ENCODE results near the gene PTPRG. TPM values are rescaled to one million over a fixed set of nuclear protein-coding genes. Genes with fewer than 3 reads are reported as not detected.

Gene PTPRG
- total RNA-seq, 1 experiment from 2014 or later = 69.3 TPM

GRCh38 chr3:61875976-61876671 lies 314.8 kb downstream of the PTPRG start:
- H3K9ac ChIP-seq (ENCODE audit: extremely low read depth, insufficient read length, low read length) = no peak overlapping the region
- H2BK15ac ChIP-seq (ENCODE audit: low read depth, low read length) = no peak overlapping the region
- no peak overlapping the region for H2AFZ ChIP-seq (ENCODE audit: low read length)
- Mint-ChIP-seq H3K36me3 (ENCODE audit: insufficient read depth in 1 of 3, low read depth in 3 of 3) (no peaks in the 10 kb centered on the region), H3K27me3 (ENCODE audit: low read depth) (no peaks in the 10 kb centered on the region), H3K27ac (peak overlapping the region; percentile 33 to 84 (median 67); a peak in 6 of 7 replicates), H3K4me3 (no peak overlapping the region), H3K9me3 (no peaks in the 10 kb centered on the region), H3K4me1 (peaks cover 78 to 85% of the 10 kb centered on the region in 2 experiments)
- no CpG with 5 or more reads among the region's 4 CpGs for WGBS (ENCODE audit: extremely low coverage, insufficient read length, low lambda C conversion rate)
- no peak overlapping the region for H2BK12ac ChIP-seq (ENCODE audit: insufficient read length, low read depth, low read length)
- H3K4ac ChIP-seq (ENCODE audit: low read depth, low read length) = no peak overlapping the region
- H3K27ac ChIP-seq (ENCODE audit: insufficient read length, low read depth, low read length) = peak overlapping the region; percentile 100
- H3K14ac ChIP-seq (ENCODE audit: insufficient read depth, low read length) = no peak overlapping the region
- no peak overlapping the region for H2AK5ac ChIP-seq (ENCODE audit: insufficient read length, low read length)
- no peak overlapping the region for H3T11ph ChIP-seq (ENCODE audit: low read length)
- no peak overlapping the region for H3K23ac ChIP-seq (ENCODE audit: insufficient read length, low read depth, low read length)
- no peak overlapping the region for H4K91ac ChIP-seq (ENCODE audit: insufficient read length, low read depth, low read length)
- TF ChIP-seq CTCF (conservative IDR thresholded peaks at IDR 0.05) = no peak
- no peak overlapping the region for H4K5ac ChIP-seq (ENCODE audit: insufficient read length, low read depth, low read length)
- no peak overlapping the region for H4K8ac ChIP-seq (replicated peaks; ENCODE audit: insufficient read length, low read depth, low read length)
- H3K56ac ChIP-seq (ENCODE audit: insufficient read length, low read depth, low read length) = no peak overlapping the region
- no peaks in the 10 kb centered on the region for H3K27me3 ChIP-seq (ENCODE audit: insufficient read depth, low read length)
- H3K23me2 ChIP-seq (ENCODE audit: insufficient read length, low read depth, low read length, poor library complexity, severe bottlenecking) = no peaks in the 10 kb centered on the region
- peaks cover 18% of the 10 kb centered on the region; the same call in 1 of the 2 replicates for H3K79me2 ChIP-seq (ENCODE audit: insufficient read depth, low read length)
- H2BK120ac ChIP-seq (ENCODE audit: low read depth, low read length, poor library complexity, severe bottlenecking) = no peak overlapping the region
- H2BK20ac ChIP-seq (ENCODE audit: low read depth, low read length, poor library complexity, severe bottlenecking) = peak overlapping the region; percentile 16
- no peak overlapping the region for H2BK5ac ChIP-seq (ENCODE audit: insufficient read length, low read length)
- no peaks in the 10 kb centered on the region for H4K20me1 ChIP-seq (ENCODE audit: control insufficient read depth, insufficient read depth, insufficient read length)
- H3K9me3 ChIP-seq (ENCODE audit: control insufficient read depth, low read depth, low read length) = no peaks in the 10 kb centered on the region
- no peaks in the 10 kb centered on the region for H3K79me1 ChIP-seq (ENCODE audit: insufficient read depth, low read depth, low read length, poor library complexity, severe bottlenecking)
- peaks cover 18% of the 10 kb centered on the region for H3K4me1 ChIP-seq (ENCODE audit: insufficient read depth, low read length)
- no peak overlapping the region for H3K18ac ChIP-seq (ENCODE audit: insufficient read length, low read depth, low read length)
- DNase-seq = no peak
- no peak overlapping the region for H3K4me2 ChIP-seq (ENCODE audit: insufficient read depth, insufficient read length, low read length)
